ENCODE results near the gene ANKRD55.

The ANKRD55 gene

DNA sequence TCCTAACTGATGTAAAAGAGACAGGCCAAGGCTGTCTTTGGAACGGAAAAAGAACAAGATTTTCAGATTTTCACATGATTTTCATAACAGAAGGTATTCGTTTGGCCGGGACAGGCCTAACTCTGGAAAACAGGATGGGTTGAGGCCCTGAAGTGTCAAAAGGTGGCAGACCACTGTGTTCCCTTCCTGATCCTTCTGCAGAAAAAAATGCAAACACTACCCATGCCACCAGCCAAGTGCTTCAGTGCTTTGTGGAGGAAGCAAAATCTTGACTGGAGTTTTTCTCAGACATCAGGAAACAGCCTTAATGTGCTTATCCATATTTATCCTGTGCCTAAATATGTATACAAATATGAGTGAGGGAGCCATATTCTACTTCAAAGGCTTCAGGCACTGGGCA, 124.9 kb downstream of the ANKRD55 start:
- Histone ChIP-seq H3K36me3 (ENCODE audit: control insufficient read depth in 2 of 2, insufficient read depth in 1 of 2, low read length in 2 of 2) (no peaks in the 10 kb centered on the region; a peak in 1 of 3 replicates), H3K4me1 (ENCODE audit: control insufficient read depth, insufficient read depth, low read length) (peaks cover 10% of the 10 kb centered on the region), H3K4me3 (ENCODE audit: low read depth, low read length) (no peak overlapping the region), H3K9me3 (ENCODE audit: control insufficient read depth, insufficient read depth, low read depth, low read length) (no peaks in the 10 kb centered on the region), H3K27ac (ENCODE audit: extremely low read depth, low read depth, low read length) (no peak overlapping the region)
- TF ChIP-seq, protein P1, sequence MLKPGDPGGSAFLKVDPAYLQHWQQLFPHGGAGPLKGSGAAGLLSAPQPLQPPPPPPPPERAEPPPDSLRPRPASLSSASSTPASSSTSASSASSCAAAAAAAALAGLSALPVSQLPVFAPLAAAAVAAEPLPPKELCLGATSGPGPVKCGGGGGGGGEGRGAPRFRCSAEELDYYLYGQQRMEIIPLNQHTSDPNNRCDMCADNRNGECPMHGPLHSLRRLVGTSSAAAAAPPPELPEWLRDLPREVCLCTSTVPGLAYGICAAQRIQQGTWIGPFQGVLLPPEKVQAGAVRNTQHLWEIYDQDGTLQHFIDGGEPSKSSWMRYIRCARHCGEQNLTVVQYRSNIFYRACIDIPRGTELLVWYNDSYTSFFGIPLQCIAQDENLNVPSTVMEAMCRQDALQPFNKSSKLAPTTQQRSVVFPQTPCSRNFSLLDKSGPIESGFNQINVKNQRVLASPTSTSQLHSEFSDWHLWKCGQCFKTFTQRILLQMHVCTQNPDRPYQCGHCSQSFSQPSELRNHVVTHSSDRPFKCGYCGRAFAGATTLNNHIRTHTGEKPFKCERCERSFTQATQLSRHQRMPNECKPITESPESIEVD (tag by site-specific recombination; IDR thresholded peaks at IDR 0.05): no peak
- no peak for TF ChIP-seq MZF1 (tag by site-specific recombination; IDR thresholded peaks at IDR 0.05; ENCODE audit: borderline replicate concordance)
- no peak for TF ChIP-seq TCF7L2 (IDR thresholded peaks at IDR 0.05; ENCODE audit: borderline replicate concordance, low read depth, low read length)
- no peak for TF ChIP-seq ZNF133 (tag by site-specific recombination; IDR thresholded peaks at IDR 0.05)
- no peak for TF ChIP-seq ZNF529 (tag by site-specific recombination; IDR thresholded peaks at IDR 0.05; ENCODE audit: insufficient replicate concordance)
- no peak for TF ChIP-seq ZNF416 (tag by site-specific recombination; IDR thresholded peaks at IDR 0.05)
- no peak for TF ChIP-seq ZNF623 (tag by site-specific recombination; IDR thresholded peaks at IDR 0.05)
- TF ChIP-seq ZNF792 (tag by site-specific recombination; IDR thresholded peaks at IDR 0.05): no peak
- ChIA-PET POLR2A (no interaction called here), CTCF (no interaction called here)

GRCh38 chr5:56106837-56107236, 126.3 kb downstream of the ANKRD55 start:
- no peak for TF ChIP-seq MYNN (tag by site-specific recombination; IDR thresholded peaks at IDR 0.05; ENCODE audit: borderline replicate concordance)
- TF ChIP-seq REPIN1 (tag by site-specific recombination; IDR thresholded peaks at IDR 0.05; ENCODE audit: low read depth): no peak
- TF ChIP-seq RBAK (tag by site-specific recombination; IDR thresholded peaks at IDR 0.05): no peak
- TF ChIP-seq ZNF239 (tag by site-specific recombination; IDR thresholded peaks at IDR 0.05): no peak
- Histone ChIP-seq H3K4me1 (ENCODE audit: control insufficient read depth, insufficient read depth, low read length) (peaks cover 2% of the 10 kb centered on the region), H3K9me3 (ENCODE audit: control insufficient read depth, insufficient read depth, low read depth, low read length) (no peaks in the 10 kb centered on the region), H3K27ac (ENCODE audit: extremely low read depth, low read depth, low read length) (no peak overlapping the region), H3K36me3 (ENCODE audit: control insufficient read depth in 2 of 2, insufficient read depth in 1 of 2, low read length in 2 of 2) (no peaks in the 10 kb centered on the region; a peak in 1 of 3 replicates), H3K4me3 (ENCODE audit: low read depth, low read length) (no peak overlapping the region)
- ChIA-PET CTCF (no interaction called here), POLR2A (no interaction called here)

GRCh38 chr5:56105511-56106291, 127.4 kb downstream of the ANKRD55 start:
- Histone ChIP-seq H3K36me3 (ENCODE audit: control insufficient read depth in 2 of 2, insufficient read depth in 1 of 2, low read length in 2 of 2) (no peaks in the 10 kb centered on the region; a peak in 1 of 3 replicates), H3K9me3 (ENCODE audit: control insufficient read depth, insufficient read depth, low read depth, low read length) (no peaks in the 10 kb centered on the region), H3K4me3 (ENCODE audit: low read depth, low read length) (no peak overlapping the region), H3K27ac (ENCODE audit: extremely low read depth, low read depth, low read length) (no peak overlapping the region), H3K4me1 (ENCODE audit: control insufficient read depth, insufficient read depth, low read length) (no peaks in the 10 kb centered on the region)
- ChIA-PET POLR2A (no interaction called here), CTCF (interaction anchor here (0.5 to 1.0 kb wide), 3 partner anchors 41 to 617 kb away, joined by 3 to 5 read pairs (median 4); no protein-coding TSS in a partner anchor)
- TF ChIP-seq ZNF433 (tag by site-specific recombination; IDR thresholded peaks at IDR 0.05; ENCODE audit: low read depth) (no peak), CTCF (tag by site-specific recombination; IDR thresholded peaks at IDR 0.05) (no peak), KLF1 (tag by site-specific recombination; IDR thresholded peaks at IDR 0.05) (no peak), OVOL3 (tag by site-specific recombination; IDR thresholded peaks at IDR 0.05) (no peak), ZNF560 (tag by site-specific recombination; IDR thresholded peaks at IDR 0.05; ENCODE audit: borderline replicate concordance) (no peak), ZNF776 (tag by site-specific recombination; IDR thresholded peaks at IDR 0.05; ENCODE audit: borderline replicate concordance) (no peak), ZNF670 (tag by site-specific recombination; IDR thresholded peaks at IDR 0.05; ENCODE audit: low read depth) (no peak), ZNF221 (tag by site-specific recombination; IDR thresholded peaks at IDR 0.05; ENCODE audit: borderline replicate concordance) (no peak), ZNF426 (tag by site-specific recombination; IDR thresholded peaks at IDR 0.05) (no peak), ZNF423 (tag by site-specific recombination; IDR thresholded peaks at IDR 0.05) (no peak), ZNF785 (tag by site-specific recombination; IDR thresholded peaks at IDR 0.05) (no peak)
- TF ChIP-seq, protein P2, sequence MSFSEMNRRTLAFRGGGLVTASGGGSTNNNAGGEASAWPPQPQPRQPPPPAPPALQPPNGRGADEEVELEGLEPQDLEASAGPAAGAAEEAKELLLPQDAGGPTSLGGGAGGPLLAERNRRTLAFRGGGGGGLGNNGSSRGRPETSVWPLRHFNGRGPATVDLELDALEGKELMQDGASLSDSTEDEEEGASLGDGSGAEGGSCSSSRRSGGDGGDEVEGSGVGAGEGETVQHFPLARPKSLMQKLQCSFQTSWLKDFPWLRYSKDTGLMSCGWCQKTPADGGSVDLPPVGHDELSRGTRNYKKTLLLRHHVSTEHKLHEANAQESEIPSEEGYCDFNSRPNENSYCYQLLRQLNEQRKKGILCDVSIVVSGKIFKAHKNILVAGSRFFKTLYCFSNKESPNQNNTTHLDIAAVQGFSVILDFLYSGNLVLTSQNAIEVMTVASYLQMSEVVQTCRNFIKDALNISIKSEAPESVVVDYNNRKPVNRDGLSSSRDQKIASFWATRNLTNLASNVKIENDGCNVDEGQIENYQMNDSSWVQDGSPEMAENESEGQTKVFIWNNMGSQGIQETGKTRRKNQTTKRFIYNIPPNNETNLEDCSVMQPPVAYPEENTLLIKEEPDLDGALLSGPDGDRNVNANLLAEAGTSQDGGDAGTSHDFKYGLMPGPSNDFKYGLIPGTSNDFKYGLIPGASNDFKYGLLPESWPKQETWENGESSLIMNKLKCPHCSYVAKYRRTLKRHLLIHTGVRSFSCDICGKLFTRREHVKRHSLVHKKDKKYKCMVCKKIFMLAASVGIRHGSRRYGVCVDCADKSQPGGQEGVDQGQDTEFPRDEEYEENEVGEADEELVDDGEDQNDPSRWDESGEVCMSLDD (tag by site-specific recombination; IDR thresholded peaks at IDR 0.05): no peak
- TF ChIP-seq, protein P3, sequence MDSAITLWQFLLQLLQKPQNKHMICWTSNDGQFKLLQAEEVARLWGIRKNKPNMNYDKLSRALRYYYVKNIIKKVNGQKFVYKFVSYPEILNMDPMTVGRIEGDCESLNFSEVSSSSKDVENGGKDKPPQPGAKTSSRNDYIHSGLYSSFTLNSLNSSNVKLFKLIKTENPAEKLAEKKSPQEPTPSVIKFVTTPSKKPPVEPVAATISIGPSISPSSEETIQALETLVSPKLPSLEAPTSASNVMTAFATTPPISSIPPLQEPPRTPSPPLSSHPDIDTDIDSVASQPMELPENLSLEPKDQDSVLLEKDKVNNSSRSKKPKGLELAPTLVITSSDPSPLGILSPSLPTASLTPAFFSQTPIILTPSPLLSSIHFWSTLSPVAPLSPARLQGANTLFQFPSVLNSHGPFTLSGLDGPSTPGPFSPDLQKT (IDR thresholded peaks at IDR 0.05; ENCODE audit: borderline replicate concordance, low read depth, low read length): no peak

All from HEK293 (cell line).